Activated CD4-positive, alpha-beta memory T cell treated with anti-CD3 and anti-CD28 coated beads, Interleukin-2, amount 10 ng/mL, durations not matched to agents 7 days and 5 days (primary cell): ENCODE results near the gene CTSZ. TPM values are rescaled to one million over a fixed set of nuclear protein-coding genes. Genes with fewer than 3 reads are reported as not detected.
"Not testable (repeated sequence)": the region's sequence is repeated elsewhere in the genome, so short reads cannot be mapped to it uniquely, and the experiment has no call there.

Experiments
- CTCF ChIA-PET: fragments of 350-600 bp; sonication (Branson Sonifier 250); formaldehyde crosslinking; loops from one replicate; lab custom pipeline; 2021; ENCODE audit warnings: antibody characterized with exemption, inconsistent platforms; lab: Charles Lee
- POLR2A ChIA-PET: fragments of 350-600 bp; sonication (Branson Sonifier 250); formaldehyde crosslinking; loops from one replicate; lab custom pipeline; 2021; ENCODE audit warnings: antibody characterized with exemption; lab: Charles Lee
- DNase-seq: peaks from one replicate; pipeline ENCODE4 v3.0.0-alpha.2; 2020
- H3K27ac Mint-ChIP-seq: one replicate; pipeline ENCODE4 v1.8.0; 2021; ENCODE audit warnings: mild to moderate bottlenecking, mixed read lengths
- H3K27me3 Mint-ChIP-seq: one replicate; pipeline ENCODE4 v1.8.0; 2021; ENCODE audit warnings: mixed read lengths
- H3K36me3 Mint-ChIP-seq: one replicate; pipeline ENCODE4 v1.8.0; 2021; ENCODE audit warnings: low read depth, mixed read lengths
- H3K4me1 Mint-ChIP-seq: one replicate; pipeline ENCODE4 v1.8.0; 2021; ENCODE audit warnings: mixed read lengths
- H3K4me3 Mint-ChIP-seq: one replicate; pipeline ENCODE4 v1.8.0; 2021; ENCODE audit warnings: mild to moderate bottlenecking, mixed read lengths
- H3K9me3 Mint-ChIP-seq: one replicate; pipeline ENCODE4 v1.8.0; 2021; ENCODE audit warnings: mixed read lengths
- total RNA-seq, 2 experiments: library from RNA; stranded (reverse); gene quantifications; one replicate each; pipeline ENCODE4 v1.2.3, GENCODE V29; 2021

The CTSZ gene
- total RNA-seq, 2 experiments from 2014 or later, result 45.0 to 49.0 TPM

GRCh38 chr20:58978351-58979190, 28.5 kb downstream of the CTSZ start:
- no peak overlapping the region for H3K4me3 Mint-ChIP-seq
- H3K27me3 Mint-ChIP-seq, result peaks cover 8% of the 10 kb centered on the region
- ChIA-PET POLR2A (interaction anchor here (1.0 to 1.4 kb wide), 2 partner anchors 53 to 89 kb away, joined by 5 read pairs; partner anchors contain the start of gene ATP5F1E), CTCF (interaction anchor here (1.2 kb wide), 1 partner anchor 80 kb away, joined by 3 read pairs; no protein-coding TSS in a partner anchor)
- no peak overlapping the region for H3K27ac Mint-ChIP-seq
- H3K4me1 Mint-ChIP-seq, result peaks cover 16% of the 10 kb centered on the region
- H3K36me3 Mint-ChIP-seq, result peaks cover 9% of the 10 kb centered on the region
- peaks cover 7% of the 10 kb centered on the region for H3K9me3 Mint-ChIP-seq
- DNase-seq, result no peak

DNA sequence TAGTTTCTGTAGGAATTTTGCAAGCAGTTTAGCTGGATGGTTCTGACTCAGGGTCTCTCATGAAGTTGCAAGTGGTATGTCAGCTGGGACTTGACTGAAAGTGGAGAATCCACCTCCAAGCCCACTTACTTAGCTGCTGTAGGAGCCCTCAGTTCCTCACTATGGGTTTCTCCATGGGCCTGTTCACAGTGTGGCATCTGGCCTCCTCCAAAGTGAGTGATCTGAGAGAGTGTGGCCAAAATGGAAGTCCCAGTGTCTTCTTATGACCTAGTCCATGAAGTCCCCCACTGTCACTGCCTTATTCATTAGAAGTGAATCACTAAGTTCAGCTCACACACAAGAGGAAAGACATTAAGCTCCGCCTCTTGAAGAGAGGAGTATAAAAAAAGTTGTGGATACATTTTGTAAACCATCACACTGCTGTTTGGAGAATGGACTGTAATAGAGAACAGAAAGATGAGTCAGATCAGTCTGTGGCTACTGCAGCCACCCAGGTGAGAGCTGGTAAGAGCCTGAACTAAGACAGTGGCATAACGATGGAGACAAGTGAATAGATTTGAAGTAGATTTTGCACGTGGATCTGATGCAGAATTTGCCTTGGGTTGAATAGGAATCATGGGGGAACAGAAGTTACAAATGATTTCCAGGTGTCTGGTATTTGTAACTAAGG, 30.9 kb downstream of the CTSZ start:
- DNase-seq, result no peak
- Mint-ChIP-seq H3K27me3 (peaks cover 11% of the 10 kb centered on the region), H3K4me3 (no peak overlapping the region), H3K4me1 (no peaks in the 10 kb centered on the region), H3K36me3 (peaks cover 5% of the 10 kb centered on the region), H3K9me3 (peaks cover 7% of the 10 kb centered on the region), H3K27ac (no peak overlapping the region)
- ChIA-PET POLR2A (no interaction called here), CTCF (no interaction called here)

GRCh38 chr20:58975353-58975752, 31.7 kb downstream of the CTSZ start:
- Mint-ChIP-seq H3K9me3 (peaks cover 7% of the 10 kb centered on the region), H3K4me3 (no peak overlapping the region), H3K27me3 (peaks cover 13% of the 10 kb centered on the region), H3K36me3 (peaks cover 5% of the 10 kb centered on the region), H3K4me1 (no peaks in the 10 kb centered on the region), H3K27ac (no peak overlapping the region)
- no peak for DNase-seq
- ChIA-PET POLR2A (interaction anchor here (0.7 kb wide), 1 partner anchor 33 kb away, joined by 3 read pairs; no protein-coding TSS in a partner anchor), CTCF (no interaction called here)

GRCh38 chr20:58973866-58974265, 33.2 kb downstream of the CTSZ start:
- Mint-ChIP-seq H3K36me3 (peaks cover 5% of the 10 kb centered on the region), H3K4me1 (no peaks in the 10 kb centered on the region), H3K27me3 (peaks cover 22% of the 10 kb centered on the region), H3K27ac (no peak overlapping the region), H3K4me3 (no peak overlapping the region), H3K9me3 (peaks cover 7% of the 10 kb centered on the region)
- no peak for DNase-seq
- ChIA-PET CTCF (no interaction called here), POLR2A (no interaction called here)

DNA sequence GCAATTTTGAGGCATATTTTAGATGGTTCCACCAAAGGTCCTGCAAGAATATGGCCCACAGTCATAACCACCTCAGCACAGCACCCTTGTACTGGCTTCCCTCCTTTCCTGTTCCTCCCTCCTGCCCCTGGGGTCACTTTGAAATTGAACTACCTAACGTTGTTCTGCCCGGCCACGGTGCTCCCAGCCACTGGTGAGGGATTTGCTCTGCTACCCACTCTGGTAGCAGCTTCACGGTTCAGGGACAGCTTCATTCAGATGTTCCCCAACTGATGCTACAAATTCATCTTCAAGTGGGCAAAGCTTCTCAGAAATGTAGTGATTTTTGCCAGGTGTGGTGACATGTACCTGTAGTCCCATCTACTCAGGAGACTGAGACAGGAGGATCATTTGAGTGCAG, 33.9 kb downstream of the CTSZ start:
- POLR2A ChIA-PET, result no interaction called here
- H3K9me3 Mint-ChIP-seq, result peaks cover 7% of the 10 kb centered on the region

DNA sequence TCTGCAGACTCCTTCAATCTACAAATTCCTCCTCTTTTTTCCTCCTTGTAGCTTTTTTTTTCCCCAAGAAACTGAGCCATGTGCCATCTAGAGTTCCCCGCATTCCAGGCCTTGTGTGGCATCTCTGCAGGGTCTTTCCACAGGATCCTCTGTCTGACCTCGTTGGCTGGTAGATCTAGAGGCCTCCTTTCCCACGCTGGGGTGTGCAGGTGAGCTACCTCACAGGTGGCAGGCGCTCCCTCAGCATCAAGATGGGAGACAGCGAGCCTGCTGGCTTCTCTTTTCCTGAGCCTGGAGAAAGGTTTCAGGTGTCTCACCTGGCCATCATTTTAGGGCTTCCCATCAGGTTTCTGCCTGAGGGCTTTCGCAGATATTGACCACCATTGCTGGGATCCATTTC, 35.6 kb downstream of the CTSZ start:
- ChIA-PET POLR2A (interaction anchor here (0.7 to 0.9 kb wide), 2 partner anchors 10 to 29 kb away, joined by 3 read pairs; partner anchors contain the start of gene NELFCD), CTCF (no interaction called here)
- H3K4me1 Mint-ChIP-seq, result no peaks in the 10 kb centered on the region
- no peak overlapping the region for H3K4me3 Mint-ChIP-seq
- no peak for DNase-seq
- peaks cover 3% of the 10 kb centered on the region for H3K36me3 Mint-ChIP-seq
- peaks cover 7% of the 10 kb centered on the region for H3K9me3 Mint-ChIP-seq
- peaks cover 24% of the 10 kb centered on the region for H3K27me3 Mint-ChIP-seq
- H3K27ac Mint-ChIP-seq, result no peak overlapping the region

More for the DNA sequence above, 33.9 kb downstream of the CTSZ start:
- Mint-ChIP-seq H3K4me1 (no peaks in the 10 kb centered on the region), H3K27me3 (peaks cover 22% of the 10 kb centered on the region), H3K27ac (no peak overlapping the region), H3K4me3 (no peak overlapping the region), H3K36me3 (peaks cover 5% of the 10 kb centered on the region)
- DNase-seq, result no peak
- CTCF ChIA-PET, result no interaction called here

DNA sequence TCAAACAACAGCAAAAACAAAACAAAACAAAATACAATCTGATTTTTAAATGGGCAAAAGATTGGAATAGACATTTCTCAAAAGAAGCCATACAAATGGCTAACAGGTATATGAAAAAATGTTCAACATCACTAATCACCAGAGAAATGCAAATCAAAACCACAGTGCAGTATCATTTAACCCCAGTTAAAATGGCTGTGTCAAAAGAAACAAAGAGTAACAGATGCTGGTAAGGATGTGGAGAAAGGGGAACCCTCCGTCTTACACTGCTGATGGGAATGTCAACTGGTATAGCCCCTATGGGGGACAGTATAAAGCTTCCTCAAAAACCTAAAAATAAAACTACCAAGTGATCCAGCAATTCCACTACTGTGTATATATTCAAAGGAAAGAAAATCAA, 36.9 kb downstream of the CTSZ start:
- H3K4me1 Mint-ChIP-seq, result no peaks in the 10 kb centered on the region
- CTCF ChIA-PET, result no interaction called here
- no peak overlapping the region for H3K4me3 Mint-ChIP-seq
- DNase-seq, result no peak
- POLR2A ChIA-PET, result interaction anchor here (0.6 kb wide), 1 partner anchor 24 kb away, joined by 3 read pairs; no protein-coding TSS in a partner anchor
- peaks cover 26% of the 10 kb centered on the region for H3K27me3 Mint-ChIP-seq
- peaks cover under 1% of the 10 kb centered on the region for H3K9me3 Mint-ChIP-seq
- H3K36me3 Mint-ChIP-seq, result no peaks in the 10 kb centered on the region
- no peak overlapping the region for H3K27ac Mint-ChIP-seq

DNA sequence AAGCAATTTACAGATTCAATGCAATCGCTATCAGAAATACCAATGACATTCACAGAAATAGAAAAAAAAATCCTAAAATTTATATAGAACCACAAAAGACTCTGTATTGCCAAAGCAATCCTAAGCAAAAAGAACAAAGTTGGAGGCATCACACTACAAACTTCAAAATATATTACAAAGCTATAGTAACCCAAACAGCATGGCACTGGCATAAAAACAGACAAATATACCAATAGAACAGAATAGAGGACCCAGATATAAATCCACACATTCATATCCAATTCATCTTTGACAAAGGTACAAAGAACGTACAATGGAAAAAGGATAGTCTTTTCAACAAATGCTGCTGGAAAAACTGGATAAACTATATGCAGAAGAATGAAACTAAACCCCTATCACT, 37.6 kb downstream of the CTSZ start:
- CTCF ChIA-PET, result no interaction called here
- no peak overlapping the region for H3K4me3 Mint-ChIP-seq
- H3K4me1 Mint-ChIP-seq, result no peaks in the 10 kb centered on the region
- DNase-seq, result no peak
- peaks cover 31% of the 10 kb centered on the region for H3K27me3 Mint-ChIP-seq
- POLR2A ChIA-PET, result no interaction called here
- H3K9me3 Mint-ChIP-seq, result no peaks in the 10 kb centered on the region
- no peak overlapping the region for H3K27ac Mint-ChIP-seq
- H3K36me3 Mint-ChIP-seq, result no peaks in the 10 kb centered on the region

DNA sequence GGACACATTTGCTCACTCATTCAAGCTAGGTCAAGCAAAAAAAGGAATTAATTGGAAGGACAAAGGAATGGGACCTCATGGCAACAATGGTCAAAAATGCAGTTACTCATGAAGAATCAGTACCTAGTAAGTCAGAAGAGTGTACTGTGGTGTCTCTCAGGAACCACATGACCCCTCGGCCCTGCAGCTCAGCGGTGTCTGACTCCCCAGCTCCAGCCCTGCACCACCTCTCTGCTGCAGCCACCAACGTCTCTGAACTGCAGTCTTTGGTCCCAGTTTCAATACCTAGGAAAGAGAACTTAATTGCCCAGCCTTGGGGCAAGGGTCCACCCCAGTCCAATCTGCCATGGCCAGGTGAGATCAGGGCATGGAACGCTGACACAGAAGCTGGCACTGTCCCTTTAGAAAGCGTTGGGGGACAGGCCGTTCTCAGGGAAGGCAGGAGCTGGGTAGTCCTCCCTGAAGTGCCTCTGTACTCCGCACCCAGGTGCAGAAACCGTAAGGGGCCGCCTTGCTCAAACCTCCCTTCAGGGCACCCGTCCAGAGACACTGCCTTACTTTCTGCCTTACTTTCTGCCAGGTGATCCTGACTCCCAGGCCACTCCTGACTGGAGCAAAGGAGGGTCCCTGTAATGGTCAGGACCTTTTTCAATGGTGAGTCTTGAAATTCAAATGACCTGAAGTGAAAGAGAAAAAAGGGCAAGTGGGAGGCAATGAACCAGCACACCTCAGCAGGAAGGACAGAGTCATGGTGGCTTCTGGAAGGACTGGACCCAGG, 39.2 kb downstream of the CTSZ start:
- H3K27me3 Mint-ChIP-seq, result peaks cover 34% of the 10 kb centered on the region
- no peak overlapping the region for H3K27ac Mint-ChIP-seq
- H3K4me3 Mint-ChIP-seq, result no peak overlapping the region
- H3K36me3 Mint-ChIP-seq, result no peaks in the 10 kb centered on the region
- ChIA-PET CTCF (interaction anchor here (0.8 kb wide), 1 partner anchor 10 kb away, joined by 3 read pairs; no protein-coding TSS in a partner anchor), POLR2A (no interaction called here)
- no peak for DNase-seq
- no peaks in the 10 kb centered on the region for H3K9me3 Mint-ChIP-seq
- H3K4me1 Mint-ChIP-seq, result no peaks in the 10 kb centered on the region

DNA sequence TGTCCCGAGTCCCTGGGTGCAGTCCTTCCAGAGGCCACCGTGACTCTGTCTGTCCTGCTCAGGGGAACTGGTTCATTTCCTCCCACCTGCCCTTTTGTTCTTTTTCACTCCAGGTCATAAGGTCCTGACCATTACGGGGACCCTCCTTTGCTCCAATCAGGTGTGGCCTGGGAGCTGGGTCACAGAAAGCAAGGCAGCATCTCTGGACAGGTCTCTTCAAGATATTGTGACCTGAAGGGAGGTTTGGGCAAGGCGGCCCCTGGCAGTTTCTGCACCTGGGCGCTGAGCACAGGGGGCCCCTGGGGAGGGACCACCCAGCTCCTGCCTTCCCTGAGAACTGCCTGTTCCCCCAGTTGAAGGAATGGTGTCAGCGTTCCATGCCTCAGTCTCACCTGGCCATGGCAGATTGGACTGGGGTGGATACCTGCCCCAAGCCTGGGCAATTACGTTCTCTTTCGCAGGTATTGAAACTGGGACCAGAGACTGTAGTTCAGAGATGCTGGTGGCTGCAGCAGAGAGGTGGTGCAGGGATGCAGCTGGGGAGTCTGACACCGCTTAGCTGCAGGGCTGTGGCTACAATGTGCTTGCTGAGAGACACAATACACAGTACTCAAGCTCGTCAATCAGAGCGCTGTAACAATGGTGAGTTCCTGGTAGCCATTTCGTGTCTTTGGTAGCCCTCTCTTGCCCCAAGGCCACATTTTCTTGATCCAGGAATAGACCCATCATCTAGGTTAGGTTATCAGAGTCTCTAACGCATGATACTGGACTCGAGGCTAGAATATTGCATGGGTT, 41.6 kb downstream of the CTSZ start:
- Mint-ChIP-seq H3K36me3 (no peaks in the 10 kb centered on the region), H3K27me3 (peaks cover 37% of the 10 kb centered on the region), H3K4me1 (no peaks in the 10 kb centered on the region), H3K9me3 (no peaks in the 10 kb centered on the region), H3K4me3 (no peak overlapping the region), H3K27ac (no peak overlapping the region)
- POLR2A ChIA-PET, result no interaction called here
- CTCF ChIA-PET, result no interaction called here
- no peak for DNase-seq

DNA sequence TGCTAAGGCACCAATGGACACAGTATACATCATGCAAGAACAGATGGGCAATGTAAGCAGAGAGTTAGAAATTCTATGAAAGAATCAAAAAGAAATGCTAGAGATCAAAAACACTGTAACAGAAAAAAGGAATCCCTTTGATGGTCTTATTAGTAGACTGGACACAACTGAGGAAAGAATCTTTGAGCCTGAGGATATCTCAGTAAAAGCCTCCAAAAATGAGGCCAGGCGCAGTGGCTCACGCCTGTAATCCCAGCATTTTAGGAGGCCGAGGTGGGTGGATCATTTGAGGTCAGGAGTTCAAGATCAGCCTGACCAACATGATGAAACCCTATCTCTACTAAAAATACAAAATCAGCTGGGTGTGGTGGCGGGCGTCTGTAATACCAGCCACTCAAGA, 43.1 kb downstream of the CTSZ start:
- H3K27ac Mint-ChIP-seq, POLR2A ChIA-PET, H3K9me3 Mint-ChIP-seq, CTCF ChIA-PET, DNase-seq, H3K36me3 Mint-ChIP-seq, H3K4me1 Mint-ChIP-seq, H3K4me3 Mint-ChIP-seq: not testable (repeated sequence)
- peaks cover 32% of the 10 kb centered on the region for H3K27me3 Mint-ChIP-seq

DNA sequence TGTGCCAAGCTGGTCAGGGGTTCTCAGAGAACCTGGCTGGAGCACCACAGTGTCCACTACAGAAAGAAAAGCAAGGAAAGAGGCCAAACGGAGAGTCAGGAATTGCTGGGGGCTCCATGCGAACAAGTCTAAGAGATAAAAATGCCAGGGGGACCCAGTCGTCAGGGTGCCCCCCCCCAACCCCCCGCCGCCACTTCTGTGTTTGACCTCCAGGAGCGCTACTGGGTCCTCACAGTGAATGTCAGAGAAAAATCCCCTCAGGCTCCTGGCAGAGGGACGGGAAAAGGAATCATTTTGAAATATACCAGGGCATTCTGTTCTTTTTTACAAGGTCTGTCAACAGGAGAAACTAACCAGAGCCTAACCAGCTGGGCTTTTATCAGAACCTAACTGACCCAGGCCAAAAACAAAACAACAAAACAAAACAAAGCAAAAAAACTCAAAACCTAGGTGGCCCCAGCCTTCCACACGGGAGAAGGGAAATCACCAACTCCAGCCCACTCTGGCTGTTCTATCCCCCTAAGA, 43.9 kb downstream of the CTSZ start:
- CTCF ChIA-PET, result no interaction called here
- DNase-seq, result no peak
- no peaks in the 10 kb centered on the region for H3K36me3 Mint-ChIP-seq
- no peaks in the 10 kb centered on the region for H3K9me3 Mint-ChIP-seq
- H3K27me3 Mint-ChIP-seq, result peaks cover 29% of the 10 kb centered on the region
- POLR2A ChIA-PET, result no interaction called here
- no peaks in the 10 kb centered on the region for H3K4me1 Mint-ChIP-seq
- H3K4me3 Mint-ChIP-seq, result no peak overlapping the region
- no peak overlapping the region for H3K27ac Mint-ChIP-seq
